Epithelial cell of prostate (primary cell): ENCODE results near the gene DENND4A.
"Not testable (repeated sequence)": the region's sequence is repeated elsewhere in the genome, so short reads cannot be mapped to it uniquely, and the experiment has no call there.

Experiments used
- DNase-seq: peaks from one replicate; pipeline ENCODE4 v3.0.0-alpha.2; 2011; ENCODE audit warnings: low read depth, low spot score
- H3K27ac ChIP-seq: fragments of 450-650 bp; 2 replicates; pipeline ENCODE4 v1.5.1; 2017; ENCODE audit warnings: mild to moderate bottlenecking

DENND4A gene

DNA sequence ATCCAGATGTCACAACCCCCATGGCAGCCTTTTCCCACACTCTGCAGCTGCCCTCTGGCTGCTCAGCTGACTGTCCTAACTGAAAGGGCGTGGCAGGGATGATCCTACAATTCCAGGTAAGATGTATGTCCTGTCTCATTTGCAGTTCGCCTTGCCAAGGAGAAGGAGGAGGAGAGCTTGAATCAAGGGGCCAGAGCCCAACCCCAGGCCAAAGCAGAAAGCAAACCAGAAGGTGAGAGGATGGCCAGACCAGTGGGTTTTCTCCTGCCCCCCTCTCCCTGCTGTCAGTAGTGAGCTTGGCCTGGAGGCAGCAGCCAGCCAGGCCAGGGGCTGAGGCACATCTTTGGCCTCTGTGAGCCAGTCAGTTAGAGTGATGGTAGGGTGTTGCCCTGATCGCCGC lies 147.8 kb downstream of the DENND4A start:
- DNase-seq, result no peak
- H3K27ac ChIP-seq, result no peak overlapping the region

DNA sequence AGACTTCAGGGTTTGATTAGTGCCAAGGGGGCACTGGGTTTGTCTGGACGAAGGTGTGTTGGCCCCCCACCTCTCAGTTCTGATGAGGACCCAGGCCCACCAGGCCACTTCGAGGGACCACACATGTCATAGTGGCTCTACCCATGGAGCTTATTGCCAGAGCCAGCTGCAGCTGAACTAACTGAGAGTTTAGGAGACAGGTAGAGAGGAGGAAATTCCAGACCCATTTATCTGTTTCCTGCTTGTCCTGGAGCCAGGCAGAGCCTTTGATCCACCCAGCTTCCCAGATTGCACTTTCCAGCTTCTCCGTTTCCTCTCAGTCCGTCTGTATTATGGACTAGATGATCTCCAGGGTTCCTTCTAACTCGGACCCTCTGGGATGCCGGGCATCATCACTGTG lies 149.5 kb downstream of the DENND4A start:
- DNase-seq, result no peak
- H3K27ac ChIP-seq, result no peak overlapping the region

DNA sequence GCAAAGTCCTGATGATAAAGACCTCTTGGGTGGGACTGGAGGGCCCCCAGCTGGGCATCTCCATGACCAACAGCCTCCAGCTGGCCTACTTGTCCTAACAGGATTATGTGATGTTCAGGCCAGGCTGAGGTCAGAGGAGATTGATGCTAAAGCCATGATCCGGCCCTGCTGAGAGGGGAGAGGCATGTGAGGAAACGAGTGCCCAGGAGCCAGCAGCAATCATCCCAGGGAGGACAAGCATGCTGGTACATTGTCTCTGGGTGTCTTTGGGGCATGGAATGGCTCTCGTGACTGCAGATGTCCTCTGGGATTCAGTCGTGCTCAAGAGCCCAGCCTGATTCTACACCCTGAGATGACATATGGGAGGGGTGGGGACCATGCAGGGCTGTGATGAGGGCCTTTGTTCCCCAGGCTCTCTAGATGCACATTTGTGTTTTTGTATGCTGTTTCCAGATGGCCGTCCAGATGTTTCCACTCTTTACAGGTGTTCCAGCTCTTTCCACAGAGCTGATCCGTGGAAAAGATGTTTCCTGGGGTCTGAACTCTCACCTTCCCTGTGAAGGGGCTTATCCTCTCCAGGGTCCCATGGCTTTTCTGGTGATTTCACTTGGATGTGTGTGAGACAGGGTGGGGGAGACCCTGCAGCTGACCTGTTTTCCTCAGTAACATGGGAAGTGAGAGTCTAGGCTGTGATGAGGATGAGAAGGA lies 150.2 kb downstream of the DENND4A start:
- no peak overlapping the region for H3K27ac ChIP-seq
- no peak for DNase-seq

DNA sequence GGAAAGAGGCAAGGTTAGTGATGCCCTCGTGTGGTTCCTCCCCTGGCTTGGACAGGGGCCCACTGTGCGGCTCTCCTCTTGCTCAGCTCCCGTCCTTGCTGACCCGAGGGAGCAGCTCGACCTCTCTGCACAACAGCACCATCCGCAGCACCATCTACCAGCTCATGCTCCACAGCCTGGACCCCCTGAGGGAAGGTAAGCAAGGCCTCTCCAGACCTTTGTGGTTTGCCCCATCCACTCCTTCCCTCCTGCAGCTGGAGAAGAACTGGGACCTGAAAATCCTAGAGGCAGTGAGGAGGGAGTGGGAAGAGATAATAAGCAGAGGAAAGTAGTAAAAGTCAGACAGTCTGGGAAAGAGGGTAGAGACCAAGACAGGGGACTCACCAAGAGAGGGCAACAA lies 152.6 kb downstream of the DENND4A start:
- no peak overlapping the region for H3K27ac ChIP-seq
- DNase-seq, result no peak

DNA sequence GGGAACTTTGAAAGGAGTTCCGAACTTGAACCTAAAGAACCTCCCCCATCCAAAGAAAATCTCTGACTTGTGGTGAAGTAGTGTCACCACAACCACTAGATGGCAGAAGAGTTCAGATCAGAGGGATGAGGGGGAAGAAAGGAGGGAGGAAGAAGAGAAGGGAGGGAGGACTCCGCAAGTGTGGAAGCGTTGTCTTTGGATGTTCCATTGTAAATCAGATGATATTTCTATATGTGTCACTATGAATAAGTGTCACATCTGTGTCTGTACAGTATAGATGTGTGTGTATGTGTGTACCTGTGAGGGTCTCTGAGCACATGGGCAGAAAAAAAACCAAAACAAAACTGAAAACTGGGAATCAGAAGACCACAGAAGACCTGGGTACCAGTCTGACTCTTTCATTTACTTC lies 153.4 kb downstream of the DENND4A start:
- H3K27ac ChIP-seq, result no peak overlapping the region
- DNase-seq, result no peak

DNA sequence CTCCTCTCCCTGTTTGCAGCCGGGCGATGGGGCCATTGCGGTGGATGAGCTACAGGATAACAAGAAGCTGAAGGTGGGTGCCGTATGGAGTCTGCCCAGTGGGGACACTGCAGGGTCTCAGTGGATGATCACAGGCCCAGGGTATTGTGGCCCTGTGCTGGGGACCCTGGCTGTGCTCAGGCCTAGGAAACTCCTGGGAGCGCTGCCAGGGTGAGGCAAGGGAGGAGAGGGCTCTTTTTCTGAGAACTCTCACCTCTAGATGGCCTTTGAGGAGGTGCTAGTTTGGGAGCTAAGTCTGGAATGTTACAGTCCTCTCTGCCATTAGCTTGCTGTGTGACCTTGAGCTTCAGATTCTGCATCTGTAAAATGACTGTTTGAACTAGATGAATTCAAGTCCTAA lies 154.0 kb downstream of the DENND4A start:
- no peak overlapping the region for H3K27ac ChIP-seq
- DNase-seq, result no peak

DNA sequence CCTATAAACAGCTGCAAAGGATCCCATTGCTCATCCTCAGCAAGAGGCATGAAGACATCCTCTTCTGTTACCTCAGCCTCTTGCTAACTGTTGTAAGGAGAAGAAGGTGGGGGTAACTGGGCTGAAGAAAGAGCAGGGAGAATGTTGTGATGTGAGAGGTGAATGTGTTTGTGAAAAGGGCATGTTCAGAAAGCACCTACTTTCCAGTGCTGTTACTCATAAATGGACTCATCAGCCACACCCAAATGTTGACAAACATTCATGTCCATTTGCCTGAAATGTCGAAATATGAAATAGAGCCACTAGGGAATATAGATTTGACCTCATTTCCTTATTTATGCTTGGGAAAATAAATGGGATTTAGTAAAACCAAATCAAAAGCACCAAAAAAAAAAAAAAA lies 157.7 kb downstream of the DENND4A start:
- peak; percentile 44 for DNase-seq
- H3K27ac ChIP-seq, result no peak overlapping the region

DNA sequence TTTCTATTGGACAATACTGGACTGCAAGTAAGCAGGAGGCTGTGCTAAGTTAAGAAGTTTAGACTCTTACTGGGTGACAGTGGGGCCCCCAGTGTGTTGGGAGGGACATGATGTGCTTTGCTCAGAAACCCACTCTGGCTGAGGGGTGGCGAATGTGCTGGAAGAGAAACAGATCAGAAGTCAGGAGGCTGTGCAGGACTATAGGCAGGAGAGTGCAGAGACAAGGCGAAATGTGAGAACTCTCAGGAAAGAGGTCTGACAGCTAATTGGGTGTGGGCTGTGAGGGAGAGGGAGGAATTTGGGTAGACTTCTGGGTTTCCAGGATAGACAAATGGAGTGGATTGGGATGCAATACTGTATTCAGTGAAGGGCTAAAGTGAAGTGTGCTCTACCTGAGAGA lies 158.3 kb downstream of the DENND4A start:
- DNase-seq, result no peak
- no peak overlapping the region for H3K27ac ChIP-seq

DNA sequence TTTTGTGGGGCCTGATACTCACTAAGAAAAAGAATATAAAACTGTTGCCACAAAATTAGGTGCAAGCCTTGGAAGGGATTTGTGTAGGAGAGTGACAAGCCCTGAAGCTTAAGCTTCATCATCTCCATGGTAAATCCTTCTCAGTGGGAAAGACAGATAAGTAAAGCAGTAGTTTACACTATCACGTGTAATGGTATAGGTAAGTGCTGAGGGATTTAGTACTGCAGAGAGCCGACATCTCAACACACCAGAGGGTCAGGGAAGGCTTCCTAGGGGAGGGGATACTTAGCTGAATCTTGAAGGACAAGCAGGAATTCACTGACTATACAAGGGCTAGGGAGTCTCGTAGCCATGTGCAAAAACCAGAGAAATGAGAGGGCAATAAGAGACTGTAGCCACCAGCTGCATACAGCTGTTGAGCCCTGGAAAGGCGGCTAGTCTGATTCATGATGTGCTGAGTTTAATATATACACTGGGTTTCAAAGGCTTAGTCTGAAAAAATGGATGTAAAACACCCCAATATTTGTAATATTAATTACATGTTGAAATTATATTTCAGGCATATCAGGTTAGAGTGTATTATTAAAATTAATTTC lies 159.2 kb downstream of the DENND4A start:
- DNase-seq, result no peak
- H3K27ac ChIP-seq, result no peak overlapping the region

DNA sequence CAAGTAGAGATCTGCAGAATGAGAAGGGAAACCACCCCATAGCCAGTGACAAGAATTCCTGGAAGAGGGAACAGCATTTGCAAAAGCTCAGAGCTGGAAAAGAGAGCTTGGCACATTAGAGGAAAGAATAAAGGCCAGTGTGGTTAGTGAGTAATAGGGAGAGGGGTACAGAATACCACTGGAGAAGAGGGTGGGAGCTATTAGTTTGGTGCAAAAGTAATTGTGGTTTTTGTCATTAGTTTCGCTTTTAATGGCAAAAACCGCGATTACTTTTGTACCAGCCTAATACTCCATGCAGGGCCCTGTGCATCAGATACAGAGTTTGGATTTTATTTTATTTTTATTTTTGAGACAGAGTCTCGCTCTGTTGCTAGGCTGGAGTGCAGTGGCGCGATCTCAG lies 160.6 kb downstream of the DENND4A start:
- H3K27ac ChIP-seq, result no peak overlapping the region
- no peak for DNase-seq

DNA sequence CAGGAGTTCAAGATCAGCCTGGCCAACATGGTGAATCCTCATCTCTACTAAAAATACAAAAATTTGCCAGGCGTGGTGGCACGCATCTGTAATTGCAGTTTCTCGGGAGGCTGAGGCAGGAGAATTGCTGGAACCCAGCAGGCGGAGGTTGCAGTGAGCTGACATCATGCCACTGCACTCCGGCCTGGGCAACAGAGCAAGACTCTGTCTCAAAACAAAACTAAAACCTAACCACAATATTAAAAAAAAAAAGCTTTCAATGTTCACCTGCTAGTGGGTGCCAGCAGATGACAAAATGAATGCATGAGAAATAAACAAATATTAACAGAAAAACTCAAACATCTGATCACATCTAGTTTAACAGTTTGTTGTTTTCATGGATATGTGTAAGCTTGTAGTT lies 161.3 kb downstream of the DENND4A start:
- H3K27ac ChIP-seq, result no peak overlapping the region
- DNase-seq, result no peak

DNA sequence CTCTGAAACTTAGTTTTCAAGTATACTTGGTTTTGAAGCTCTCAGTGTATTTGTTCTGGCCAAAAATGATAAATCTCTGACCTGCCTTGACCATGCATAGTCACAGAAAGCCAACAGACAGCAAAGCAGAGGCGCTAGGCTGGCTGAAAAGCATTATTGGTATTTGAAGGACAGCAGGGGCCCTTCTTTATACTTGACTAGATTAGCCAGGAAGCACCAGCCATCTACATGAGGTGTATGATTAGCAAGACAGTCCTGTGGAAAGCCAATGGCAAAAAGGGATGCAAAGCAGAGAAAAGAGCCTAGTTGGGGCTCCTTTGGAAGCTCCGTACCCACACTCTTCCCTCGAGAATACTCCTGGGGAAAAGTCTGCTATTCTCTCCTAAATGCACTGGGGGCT lies 162.5 kb downstream of the DENND4A start:
- DNase-seq, result no peak
- H3K27ac ChIP-seq, result no peak overlapping the region

DNA sequence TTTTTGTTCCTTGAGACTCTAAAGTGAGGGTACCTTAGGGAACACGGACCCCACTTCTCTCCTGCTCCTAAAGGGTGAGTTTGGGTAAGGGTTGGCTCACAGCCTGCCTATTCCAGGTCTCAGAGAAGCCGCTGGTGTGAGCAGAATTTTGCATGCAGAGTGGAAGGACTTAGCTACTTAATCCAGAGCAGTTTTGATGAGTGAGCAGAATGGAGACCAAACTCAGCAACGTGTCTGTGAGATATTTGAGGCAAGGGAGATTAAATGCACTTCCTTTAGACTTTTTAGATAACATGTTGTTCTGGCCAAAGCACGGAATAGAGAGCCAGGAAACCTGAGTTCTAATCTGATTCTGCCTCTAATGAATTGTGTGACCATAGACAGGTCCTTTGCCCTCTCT lies 165.2 kb downstream of the DENND4A start:
- no peak overlapping the region for H3K27ac ChIP-seq
- no peak for DNase-seq

DNA sequence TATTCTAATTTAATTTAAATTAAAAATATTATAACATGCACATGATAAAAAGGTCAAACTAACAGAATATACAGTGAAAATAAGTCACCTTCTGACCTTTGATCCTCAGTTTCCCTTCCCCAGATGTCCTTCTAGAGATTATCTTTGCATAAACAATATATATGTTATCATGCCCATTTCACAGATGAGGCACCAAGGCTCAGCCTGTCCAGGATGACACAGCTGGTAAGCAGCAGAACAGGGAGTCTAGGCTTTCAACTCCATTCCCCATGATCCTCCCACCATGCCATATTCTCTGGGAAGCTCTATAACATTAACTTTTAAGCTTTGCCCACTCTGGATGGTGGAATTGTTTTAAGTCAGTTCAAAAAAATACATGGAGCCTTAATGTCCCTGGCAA lies 169.0 kb downstream of the DENND4A start:
- H3K27ac ChIP-seq, result no peak overlapping the region
- DNase-seq, result no peak

DNA sequence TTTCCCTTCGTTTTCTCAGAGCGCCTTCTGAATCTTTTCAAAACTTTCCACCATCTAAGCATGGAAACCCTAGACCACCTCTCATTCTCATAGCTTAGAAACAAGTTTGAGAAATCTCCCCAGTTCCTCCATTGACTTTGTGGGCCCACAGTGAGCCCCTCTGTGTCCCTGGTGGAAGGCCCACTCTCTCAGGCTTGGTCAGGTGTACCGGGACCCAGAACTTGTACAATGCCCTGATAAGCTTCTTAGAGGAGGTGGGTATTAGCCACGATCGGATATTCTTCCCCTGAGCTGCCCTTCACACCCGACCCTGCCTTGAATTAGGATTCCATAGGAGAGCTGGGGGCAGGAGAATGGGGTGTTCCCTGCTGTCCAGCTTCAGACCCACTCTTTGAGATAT lies 170.5 kb downstream of the DENND4A start, which contains the start of gene SLC24A1:
Gene SLC24A1 (plus strand): TSS at position 301 of the 400 bp plus-strand sequence. CDS start 2,143 bp downstream, outside the sequence.
- H3K27ac ChIP-seq, result no peak within 1 kb of the TSS
- no peak for DNase-seq

DNA sequence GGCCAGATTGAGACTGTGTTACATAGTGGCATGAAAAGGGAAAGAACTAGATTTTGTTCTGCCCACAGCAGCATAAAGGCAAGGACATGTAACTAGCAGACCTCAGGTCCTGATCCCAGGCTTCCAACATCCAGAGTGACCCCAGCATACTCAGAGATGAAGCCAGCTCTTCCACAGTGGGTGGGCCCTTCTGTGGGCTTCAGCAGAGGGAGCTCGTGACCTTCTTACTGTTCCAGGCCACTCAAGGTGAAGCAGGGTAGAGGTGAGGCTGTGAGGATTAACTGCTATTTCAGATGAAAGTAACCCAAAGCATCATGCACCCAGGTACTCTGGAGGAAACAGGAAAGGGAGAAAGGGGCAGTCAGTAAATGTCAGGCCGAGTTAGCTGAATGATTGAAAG lies 171.3 kb downstream of the DENND4A start:
- no peak overlapping the region for H3K27ac ChIP-seq
- no peak for DNase-seq

DNA sequence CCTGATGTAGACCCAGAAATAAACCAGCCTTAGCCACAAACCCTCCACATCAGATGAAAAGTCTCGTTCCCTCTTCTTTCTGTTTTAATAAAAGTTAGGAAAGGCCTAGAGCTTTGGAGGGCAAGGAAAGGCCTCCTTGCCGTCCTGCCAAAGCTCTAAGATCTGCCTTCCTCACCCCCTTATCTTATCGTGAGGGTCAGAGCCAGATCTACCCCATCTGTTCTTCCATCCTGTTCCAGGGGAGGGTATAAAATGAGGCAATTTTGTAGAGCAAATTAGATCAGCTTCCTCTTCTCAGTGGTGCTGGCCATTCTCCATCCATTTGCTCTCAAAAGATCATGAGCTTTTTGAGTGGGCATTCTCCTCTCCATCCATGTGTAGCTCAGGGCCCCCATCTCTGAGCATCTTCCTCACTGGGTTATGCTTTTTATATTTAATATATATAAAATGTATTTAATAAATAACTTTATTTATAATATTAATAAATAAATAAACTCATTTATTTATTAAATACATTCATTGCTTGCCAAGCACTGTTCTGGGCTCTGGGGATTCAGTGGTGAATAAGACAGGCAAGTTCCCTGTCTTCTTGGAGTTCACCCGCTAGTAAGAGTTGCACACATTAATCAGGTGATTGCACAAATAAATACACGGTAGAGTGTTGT lies 172.3 kb downstream of the DENND4A start:
- H3K27ac ChIP-seq, result no peak overlapping the region
- DNase-seq, result no peak

DNA sequence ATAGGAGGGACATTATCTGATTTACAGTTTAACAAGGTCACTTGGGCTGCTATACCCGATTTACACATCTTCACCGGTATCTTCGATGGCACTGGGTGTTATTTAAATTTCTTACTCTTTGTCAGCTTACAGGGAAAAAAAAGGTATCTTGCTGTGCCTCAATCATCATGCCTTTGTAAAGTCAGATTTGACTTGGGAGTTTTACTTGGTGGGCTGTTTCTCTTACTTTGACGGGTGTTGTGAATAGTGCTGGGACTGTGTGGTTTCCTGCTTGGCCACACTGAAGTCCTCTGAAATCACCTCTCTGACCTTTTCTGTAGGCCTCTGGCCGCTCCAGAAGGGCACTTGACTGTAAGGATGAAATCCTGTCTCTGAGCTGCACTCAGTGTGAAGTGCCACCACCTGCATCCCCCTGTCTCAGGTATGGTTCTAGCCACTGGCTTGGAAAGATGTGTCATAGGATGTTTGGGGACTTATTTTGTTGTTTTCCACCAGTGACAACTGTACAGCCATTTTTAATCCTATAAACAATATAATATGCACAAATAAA lies 173.5 kb downstream of the DENND4A start:
- DNase-seq, result no peak
- no peak overlapping the region for H3K27ac ChIP-seq

DNA sequence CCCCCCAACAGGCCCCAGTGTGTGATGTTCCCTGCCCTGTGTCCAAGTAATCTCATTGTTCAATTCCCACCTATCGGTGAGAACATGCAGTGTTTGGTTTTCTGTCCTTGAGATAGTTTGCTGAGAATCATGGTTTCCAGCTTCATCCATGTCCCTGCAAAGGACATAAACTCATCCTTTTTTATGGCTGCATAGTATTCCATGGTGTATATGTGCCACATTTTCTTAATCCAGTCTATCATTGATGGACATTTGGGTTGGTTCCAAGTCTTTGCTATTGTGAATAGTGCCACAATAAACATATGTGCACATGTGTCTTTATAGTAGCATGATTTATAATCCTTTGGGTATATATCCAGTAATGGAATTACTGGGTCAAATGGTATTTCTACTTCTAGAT lies 176.2 kb downstream of the DENND4A start:
- H3K27ac ChIP-seq, DNase-seq: not testable (repeated sequence)

DNA sequence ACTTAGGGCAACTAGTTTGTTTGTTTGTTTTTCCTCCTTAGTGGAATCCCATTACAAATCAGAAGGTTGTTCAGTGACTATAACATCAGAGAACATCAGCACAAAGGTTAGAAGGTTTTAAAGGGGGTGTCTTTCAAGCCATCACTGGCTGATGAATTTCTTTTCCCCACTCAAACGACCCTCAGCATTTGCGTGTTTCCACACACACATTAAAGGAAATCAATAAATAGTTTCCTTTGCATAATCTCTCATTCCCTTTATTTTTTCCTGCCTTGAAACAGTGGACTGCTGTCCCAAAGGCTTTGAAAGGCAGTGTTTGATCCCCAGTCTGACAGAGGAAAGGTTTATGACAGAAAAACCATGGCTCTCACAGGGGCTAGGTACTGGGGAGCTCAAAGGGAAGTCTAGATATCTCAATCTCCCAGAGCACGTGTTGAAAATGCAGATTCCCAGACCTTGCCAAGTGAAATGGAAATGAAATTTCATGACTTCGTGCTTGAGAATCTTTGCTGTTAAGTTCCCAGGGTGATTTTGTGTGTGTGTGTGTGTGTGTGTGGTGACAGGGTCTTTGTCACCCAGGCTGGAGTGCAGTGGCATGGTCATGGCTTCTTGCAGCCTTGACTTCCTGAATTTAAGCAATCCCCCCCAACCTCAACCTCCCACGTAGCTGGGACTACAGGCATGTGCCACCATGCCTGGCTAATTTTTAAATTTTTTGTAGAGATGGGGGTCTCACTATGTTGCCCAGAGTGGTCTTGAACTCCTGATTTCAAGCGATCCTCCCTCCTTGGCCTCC lies 178.9 kb downstream of the DENND4A start:
- no peak for DNase-seq
- H3K27ac ChIP-seq, result no peak overlapping the region

DNA sequence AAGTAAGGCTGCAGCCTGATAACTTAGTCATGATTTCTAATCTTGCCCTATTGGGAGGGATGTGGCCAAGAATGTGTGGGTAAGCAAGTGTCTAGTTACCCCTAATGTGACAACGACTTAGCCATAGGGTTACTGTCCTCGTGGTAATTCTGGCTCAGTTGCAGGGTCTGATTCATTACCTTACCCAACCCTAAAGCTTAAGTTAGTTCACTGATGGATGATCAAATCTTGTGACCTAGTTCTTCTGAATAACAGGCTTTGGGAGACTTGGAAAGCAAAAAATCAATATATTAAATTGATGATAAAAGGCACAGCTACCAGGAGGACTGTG lies 179.5 kb downstream of the DENND4A start:
- peak overlapping the region; percentile 89 for H3K27ac ChIP-seq
- peak; percentile 10 for DNase-seq
